ENCODE measurements around the gene INO80D. TPM values are rescaled to one million over a fixed set of nuclear protein-coding genes. Genes with fewer than 3 reads are reported as not detected.
"Not testable (repeated sequence)": the region's sequence is repeated elsewhere in the genome, so short reads cannot be mapped to it uniquely, and the experiment has no call there.

The INO80D gene
- total and polyA plus RNA-seq, 5 donors, result 2.7 to 16.4 (median 13.5) TPM

DNA sequence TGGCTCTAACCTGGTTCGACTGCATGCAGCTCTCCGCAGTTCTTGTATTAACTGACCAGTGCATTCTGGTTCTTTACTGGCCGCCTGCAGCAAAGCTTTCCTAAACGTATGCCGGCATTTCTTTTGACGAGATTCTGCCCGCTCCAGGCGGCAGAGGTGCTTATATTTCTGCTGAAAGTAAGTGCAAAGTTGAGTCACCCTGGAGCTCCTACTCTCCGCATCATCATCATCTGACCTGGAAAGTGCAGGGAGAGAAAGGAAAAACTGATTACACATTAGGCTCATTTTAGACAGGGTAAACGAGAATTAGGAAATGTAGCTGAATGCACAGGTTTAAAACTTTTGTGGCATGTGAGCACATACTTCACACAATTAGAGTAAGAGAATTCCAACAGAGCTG lies 57.9 kb downstream of the INO80D start:
- DNase-seq (no peak), ATAC-seq (no peak)
- intact Hi-C loops (cut with DNase I), result no loop called here
- Histone ChIP-seq H3K27me3 (ENCODE audit: control insufficient read depth, insufficient read depth) (no peaks in the 10 kb centered on the region), H3K4me3 (ENCODE audit: low read length) (no peak overlapping the region), H3K27ac (ENCODE audit: low read length) (no peak overlapping the region), H3K4me1 (ENCODE audit: control insufficient read depth, insufficient read depth, low read length) (peaks cover 1% of the 10 kb centered on the region), H3K9me3 (ENCODE audit: control insufficient read depth, low read length) (no peaks in the 10 kb centered on the region)
- WGBS, result 93% methylated on average over 10 of the region's 10 CpGs

DNA sequence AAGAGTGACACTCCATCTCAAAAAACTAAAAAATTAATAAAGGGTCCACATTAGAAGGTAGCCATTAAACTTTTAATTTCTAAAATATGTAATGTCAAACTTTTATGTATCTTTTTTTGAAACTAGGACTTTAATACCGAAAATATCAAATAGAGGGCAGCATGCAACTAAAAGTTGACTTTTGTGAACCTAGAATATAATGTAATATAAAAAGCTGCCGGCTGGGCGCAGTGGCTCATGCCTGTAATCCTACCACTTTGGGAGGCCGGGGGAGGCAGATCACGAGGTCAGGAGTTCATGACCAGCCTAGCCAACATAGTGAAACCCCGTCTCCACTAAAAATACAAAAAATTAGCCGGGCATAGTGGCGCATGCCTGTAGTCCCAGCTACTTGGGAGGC lies 62.8 kb downstream of the INO80D start:
- H3K27me3 ChIP-seq (ENCODE audit: control insufficient read depth, insufficient read depth), result no peaks in the 10 kb centered on the region
- ATAC-seq, result no peak
- H3K27ac ChIP-seq (ENCODE audit: low read length), result no peak overlapping the region
- 82% methylated on average over 8 of the region's 8 CpGs for WGBS
- H3K9me3 ChIP-seq (ENCODE audit: control insufficient read depth, low read length), result no peaks in the 10 kb centered on the region
- no peak for DNase-seq
- intact Hi-C loops (cut with DNase I), result no loop called here
- no peaks in the 10 kb centered on the region for H3K4me1 ChIP-seq (ENCODE audit: control insufficient read depth, insufficient read depth, low read length)
- no peak overlapping the region for H3K4me3 ChIP-seq (ENCODE audit: low read length)

DNA sequence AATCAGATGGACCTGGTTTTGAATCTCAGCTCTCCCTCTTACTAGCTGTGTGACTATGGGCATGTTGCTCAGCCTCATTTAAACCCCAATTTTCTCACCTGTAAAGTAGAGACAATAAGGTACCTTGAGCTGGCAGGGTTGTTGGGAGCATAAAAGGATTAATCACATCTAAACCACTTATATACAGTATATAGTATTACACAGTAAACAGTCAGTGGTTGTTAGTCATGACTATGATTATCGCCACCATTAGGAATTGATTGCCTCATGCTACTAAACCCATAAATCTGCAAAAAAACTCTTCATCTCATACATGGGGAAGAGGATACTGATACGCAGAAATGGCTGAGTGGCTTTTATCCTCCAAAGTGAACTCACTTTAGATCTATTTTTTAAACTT lies 65.8 kb downstream of the INO80D start:
- no peaks in the 10 kb centered on the region for H3K27me3 ChIP-seq (ENCODE audit: control insufficient read depth, insufficient read depth)
- no peaks in the 10 kb centered on the region for H3K4me1 ChIP-seq (ENCODE audit: control insufficient read depth, insufficient read depth, low read length)
- no peaks in the 10 kb centered on the region for H3K9me3 ChIP-seq (ENCODE audit: control insufficient read depth, low read length)
- no peak overlapping the region for H3K27ac ChIP-seq (ENCODE audit: low read length)
- no peak overlapping the region for H3K4me3 ChIP-seq (ENCODE audit: low read length)
- ATAC-seq (no peak), DNase-seq (no peak)
- 98% methylated on average over 2 of the region's 2 CpGs for WGBS
- intact Hi-C loops (cut with DNase I), result no loop called here

DNA sequence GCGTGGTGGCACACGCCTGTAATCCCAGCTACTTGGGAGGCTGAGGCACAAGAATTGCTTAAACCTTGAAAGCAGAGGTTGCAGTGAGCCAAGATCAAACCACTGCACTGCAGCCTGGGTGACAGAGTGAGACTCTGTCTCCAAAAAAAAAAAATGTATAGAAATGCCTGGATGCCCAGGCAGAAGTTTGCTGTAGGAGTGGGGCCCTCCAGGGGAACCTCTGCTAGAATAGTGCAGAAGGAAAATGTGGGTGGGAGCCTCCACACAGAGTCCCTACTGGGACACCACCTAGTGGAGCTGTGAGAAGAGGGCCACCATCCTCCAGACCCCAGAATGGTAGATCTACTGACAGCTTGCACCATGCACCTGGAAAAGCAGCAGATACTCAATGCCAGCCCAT lies 70.2 kb downstream of the INO80D start:
- intact Hi-C loops (cut with DNase I); H3K27ac ChIP-seq (ENCODE audit: low read length); H3K27me3 ChIP-seq (ENCODE audit: control insufficient read depth, insufficient read depth); H3K4me3 ChIP-seq (ENCODE audit: low read length); H3K4me1 ChIP-seq (ENCODE audit: control insufficient read depth, insufficient read depth, low read length); DNase-seq; H3K9me3 ChIP-seq (ENCODE audit: control insufficient read depth, low read length); ATAC-seq: not testable (repeated sequence)
- over 99% methylated on average over 2 of the region's 2 CpGs for WGBS

DNA sequence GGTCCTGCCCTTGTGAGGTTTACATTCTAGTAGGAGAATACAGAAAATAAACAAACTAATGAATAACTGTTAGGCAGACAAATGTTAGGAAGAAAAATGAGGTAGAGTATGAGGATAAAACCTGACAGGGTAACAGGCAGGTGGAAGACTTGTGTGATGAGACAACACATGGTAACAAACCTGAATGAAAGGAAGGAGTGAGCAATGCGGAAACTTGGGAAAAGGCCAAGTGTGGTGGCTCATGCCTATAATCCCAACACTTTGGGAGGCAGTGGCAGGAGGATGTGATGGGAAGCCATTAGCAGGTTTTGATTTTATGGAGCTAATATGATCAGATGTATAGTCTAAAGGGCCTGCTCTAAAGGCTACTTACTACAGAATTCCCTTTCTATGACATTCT lies 74.2 kb downstream of the INO80D start:
- Histone ChIP-seq H3K27ac (ENCODE audit: low read length) (no peak overlapping the region), H3K9me3 (ENCODE audit: control insufficient read depth, low read length) (no peaks in the 10 kb centered on the region), H3K4me3 (ENCODE audit: low read length) (no peak overlapping the region), H3K4me1 (ENCODE audit: control insufficient read depth, insufficient read depth, low read length) (peaks cover 4% of the 10 kb centered on the region), H3K27me3 (ENCODE audit: control insufficient read depth, insufficient read depth) (no peaks in the 10 kb centered on the region)
- DNase-seq (no peak), ATAC-seq (no peak)
- WGBS, result 88% methylated on average over 1 of the region's 1 CpG
- intact Hi-C loops (cut with DNase I), result no loop called here

DNA sequence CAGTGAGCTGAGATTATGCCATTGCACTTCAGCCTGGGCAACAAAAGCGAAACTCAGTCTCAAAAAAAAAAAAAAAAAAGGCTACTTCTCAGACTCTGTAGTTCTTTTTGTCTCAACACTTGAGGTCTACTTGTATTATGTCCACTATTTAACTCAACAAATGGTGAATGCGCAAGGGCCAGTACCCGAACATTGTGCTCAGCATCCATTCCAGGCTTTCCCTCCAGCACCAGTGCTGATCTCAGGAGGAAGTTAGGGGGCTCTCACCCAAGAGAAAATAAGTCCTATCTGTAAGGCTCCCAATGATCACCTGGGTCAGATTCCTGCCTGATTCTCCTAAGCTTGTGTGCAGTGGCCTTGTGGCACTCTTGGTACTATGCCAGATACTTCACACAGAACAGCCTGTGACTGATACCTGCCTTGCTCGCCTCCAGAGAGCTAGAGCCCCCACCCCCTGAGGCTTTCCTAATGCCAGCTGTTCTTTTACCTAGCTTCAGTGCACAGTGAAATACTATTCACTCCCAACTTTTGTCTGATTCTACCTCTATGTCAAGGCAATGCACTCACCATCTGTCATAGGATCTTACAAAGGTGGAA lies 74.9 kb downstream of the INO80D start:
- Histone ChIP-seq H3K27me3 (ENCODE audit: control insufficient read depth, insufficient read depth) (no peaks in the 10 kb centered on the region), H3K9me3 (ENCODE audit: control insufficient read depth, low read length) (no peaks in the 10 kb centered on the region), H3K4me3 (ENCODE audit: low read length) (no peak overlapping the region), H3K4me1 (ENCODE audit: control insufficient read depth, insufficient read depth, low read length) (peaks cover 4% of the 10 kb centered on the region), H3K27ac (ENCODE audit: low read length) (no peak overlapping the region)
- intact Hi-C loops (cut with DNase I), result no loop called here
- no peak for ATAC-seq
- no peak for DNase-seq
- whole genome bisulfite sequencing, result 94% methylated on average over 4 of the region's 4 CpGs

DNA sequence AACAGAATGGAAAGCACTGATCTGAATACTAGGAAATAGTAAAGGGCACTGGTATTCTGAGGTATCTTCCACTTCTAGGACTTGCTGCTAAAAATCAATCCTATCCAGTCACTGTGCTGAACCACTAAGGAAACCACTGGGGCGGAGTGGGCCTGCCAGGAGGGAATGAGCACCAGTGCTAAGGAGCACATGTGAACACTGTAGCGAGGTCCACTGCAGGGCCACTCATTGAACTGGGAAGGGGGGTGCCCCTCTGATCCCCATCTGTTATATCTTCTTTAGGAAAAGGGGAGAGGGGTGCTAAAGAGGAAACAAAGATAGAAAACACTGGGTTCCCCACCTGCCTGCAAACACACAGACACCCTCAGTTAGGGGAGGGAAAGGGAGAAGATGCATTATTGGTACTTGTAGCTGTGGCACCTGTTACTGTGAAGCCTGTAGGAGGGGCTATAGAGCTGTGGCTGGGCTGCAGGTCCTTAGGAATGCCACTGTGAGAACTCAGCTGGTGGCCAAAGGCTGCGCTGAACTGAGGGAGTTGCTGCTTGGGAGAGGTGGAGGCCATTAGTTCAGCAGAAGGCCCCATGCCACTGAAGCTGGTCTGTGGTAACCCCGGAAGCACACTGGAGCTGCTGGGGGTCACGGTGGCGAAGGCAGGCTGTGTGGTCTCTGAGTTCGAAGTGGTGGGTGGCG lies 81.8 kb downstream of the INO80D start:
- H3K9me3 ChIP-seq (ENCODE audit: control insufficient read depth, low read length), result no peaks in the 10 kb centered on the region
- DNase-seq, result no peak
- H3K4me3 ChIP-seq (ENCODE audit: low read length), result no peak overlapping the region
- H3K27ac ChIP-seq (ENCODE audit: low read length), result no peak overlapping the region
- intact Hi-C loops (cut with DNase I), result no loop called here
- 95% methylated on average over 8 of the region's 8 CpGs for WGBS
- peak in 1 of 2 donors; percentile 22 for ATAC-seq
- H3K4me1 ChIP-seq (ENCODE audit: control insufficient read depth, insufficient read depth, low read length), result peaks cover 4% of the 10 kb centered on the region
- H3K27me3 ChIP-seq (ENCODE audit: control insufficient read depth, insufficient read depth), result no peaks in the 10 kb centered on the region

DNA sequence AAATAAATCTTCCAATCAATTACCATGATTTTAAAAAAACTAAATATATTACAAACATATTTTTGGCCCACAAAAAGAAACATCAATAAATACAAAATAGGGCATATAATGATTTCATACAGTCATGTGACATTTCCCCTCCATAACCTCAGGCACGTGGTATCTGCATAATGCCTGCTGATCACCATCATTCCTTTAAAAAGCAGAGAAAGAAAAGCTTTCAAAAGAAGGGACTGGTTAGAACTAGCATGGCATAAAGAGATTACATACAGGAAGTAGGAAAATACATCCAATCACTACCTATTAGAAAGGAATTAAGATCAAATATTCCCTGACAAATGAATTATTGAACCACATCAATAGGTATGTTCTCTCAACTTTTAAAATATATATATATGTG lies 83.5 kb downstream of the INO80D start:
- ATAC-seq (no peak), DNase-seq (no peak)
- 54% methylated on average over 1 of the region's 1 CpG for WGBS
- H3K27me3 ChIP-seq (ENCODE audit: control insufficient read depth, insufficient read depth), result no peaks in the 10 kb centered on the region
- H3K9me3 ChIP-seq (ENCODE audit: control insufficient read depth, low read length), result no peaks in the 10 kb centered on the region
- H3K4me3 ChIP-seq (ENCODE audit: low read length), result no peak overlapping the region
- intact Hi-C loops (cut with DNase I), result no loop called here
- H3K4me1 ChIP-seq (ENCODE audit: control insufficient read depth, insufficient read depth, low read length), result peaks cover 3% of the 10 kb centered on the region
- no peak overlapping the region for H3K27ac ChIP-seq (ENCODE audit: low read length)

DNA sequence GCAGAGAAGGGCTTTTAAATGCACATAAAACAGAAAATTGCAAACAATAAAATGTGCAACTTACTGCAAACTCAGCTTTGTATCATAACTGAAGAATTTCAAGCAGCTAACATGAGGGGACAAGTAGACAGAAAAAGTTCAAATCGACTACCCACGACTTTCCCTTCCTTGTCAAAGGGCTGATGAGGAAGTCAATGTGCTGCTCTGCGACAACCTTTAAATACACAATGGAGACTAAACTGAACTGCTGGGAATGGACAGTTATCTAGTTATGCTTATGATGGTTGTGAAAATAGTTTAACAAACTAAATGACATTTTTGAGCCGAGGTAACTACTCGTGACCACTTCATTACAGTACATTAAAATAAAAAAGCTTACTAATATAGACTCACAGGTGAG lies 84.1 kb downstream of the INO80D start:
- Histone ChIP-seq H3K4me3 (ENCODE audit: low read length) (no peak overlapping the region), H3K27me3 (ENCODE audit: control insufficient read depth, insufficient read depth) (no peaks in the 10 kb centered on the region), H3K27ac (ENCODE audit: low read length) (no peak overlapping the region), H3K4me1 (ENCODE audit: control insufficient read depth, insufficient read depth, low read length) (no peaks in the 10 kb centered on the region), H3K9me3 (ENCODE audit: control insufficient read depth, low read length) (no peaks in the 10 kb centered on the region)
- DNase-seq (no peak), ATAC-seq (no peak)
- intact Hi-C loops (cut with DNase I), result no loop called here
- 66% methylated on average over 5 of the region's 5 CpGs for WGBS

DNA sequence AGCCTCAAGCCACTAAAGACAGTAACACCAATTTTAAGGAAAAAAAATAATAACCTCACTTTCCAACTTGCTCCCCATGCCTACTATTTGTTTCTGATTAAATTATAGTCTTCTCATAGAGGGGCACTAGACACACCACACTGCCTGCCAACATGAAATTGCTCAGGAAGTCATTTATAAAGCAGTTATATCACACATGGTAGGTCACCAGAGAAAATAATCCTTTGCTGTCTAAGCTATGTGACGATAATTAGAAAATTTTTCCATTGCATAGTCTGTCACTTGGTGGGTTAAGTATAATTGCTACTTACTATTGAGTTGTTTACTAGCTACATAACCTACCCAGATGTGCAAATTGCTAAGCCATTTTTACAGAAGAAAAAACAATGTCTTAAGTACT lies 85.2 kb downstream of the INO80D start:
- H3K4me1 ChIP-seq (ENCODE audit: control insufficient read depth, insufficient read depth, low read length), result no peaks in the 10 kb centered on the region
- H3K4me3 ChIP-seq (ENCODE audit: low read length), result no peak overlapping the region
- H3K9me3 ChIP-seq (ENCODE audit: control insufficient read depth, low read length), result no peaks in the 10 kb centered on the region
- 96% methylated on average over 1 of the region's 1 CpG for WGBS
- no peaks in the 10 kb centered on the region for H3K27me3 ChIP-seq (ENCODE audit: control insufficient read depth, insufficient read depth)
- no peak overlapping the region for H3K27ac ChIP-seq (ENCODE audit: low read length)
- DNase-seq (no peak), ATAC-seq (no peak)
- intact Hi-C loops (cut with DNase I), result no loop called here

DNA sequence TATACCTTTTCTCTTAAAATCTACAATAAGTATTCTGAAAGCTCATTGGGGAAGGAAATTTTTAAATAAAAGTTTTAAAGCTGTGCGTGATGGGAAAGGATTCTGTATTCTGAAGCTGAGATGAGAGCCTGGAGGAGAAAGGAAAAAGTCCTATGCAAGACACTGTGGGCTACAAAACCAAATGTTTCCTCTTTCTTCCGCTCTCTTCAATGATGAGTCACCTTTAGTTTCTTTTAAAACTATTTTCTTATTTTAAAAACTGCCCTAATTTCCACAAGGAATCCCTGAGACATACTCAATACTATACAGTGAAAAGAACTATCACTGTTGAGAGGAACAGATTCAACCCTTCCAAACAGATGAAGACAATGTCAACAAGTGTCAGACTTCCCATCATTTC lies 87.4 kb downstream of the INO80D start:
- no peaks in the 10 kb centered on the region for H3K4me1 ChIP-seq (ENCODE audit: control insufficient read depth, insufficient read depth, low read length)
- H3K9me3 ChIP-seq (ENCODE audit: control insufficient read depth, low read length), result no peaks in the 10 kb centered on the region
- no peak for DNase-seq
- H3K27me3 ChIP-seq (ENCODE audit: control insufficient read depth, insufficient read depth), result no peaks in the 10 kb centered on the region
- 92% methylated on average over 2 of the region's 2 CpGs for WGBS
- no peak for ATAC-seq
- intact Hi-C loops (cut with DNase I), result no loop called here
- no peak overlapping the region for H3K27ac ChIP-seq (ENCODE audit: low read length)
- H3K4me3 ChIP-seq (ENCODE audit: low read length), result no peak overlapping the region

DNA sequence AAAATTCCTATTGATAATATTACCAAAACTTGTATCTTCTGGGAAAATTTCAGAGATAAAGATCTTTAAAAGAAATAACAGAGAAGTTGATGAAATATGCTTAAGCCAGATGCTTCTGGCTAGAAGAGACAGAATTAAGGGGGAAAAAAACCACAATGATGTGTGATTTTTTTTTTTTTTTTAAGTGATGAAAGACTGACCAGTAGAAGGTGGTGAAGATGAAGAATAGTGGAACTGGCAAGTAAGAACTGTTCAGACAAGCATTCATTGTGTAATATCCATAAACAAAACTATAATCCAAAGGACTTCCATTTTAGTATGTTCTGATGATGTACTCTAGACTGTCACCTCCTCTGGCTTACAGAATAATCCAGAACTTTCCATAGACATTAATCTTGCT lies 89.8 kb downstream of the INO80D start:
- intact Hi-C loops (cut with DNase I), result no loop called here
- DNase-seq, result no peak
- no peak for ATAC-seq
- Histone ChIP-seq H3K27me3 (ENCODE audit: control insufficient read depth, insufficient read depth) (no peaks in the 10 kb centered on the region), H3K4me1 (ENCODE audit: control insufficient read depth, insufficient read depth, low read length) (no peaks in the 10 kb centered on the region), H3K9me3 (ENCODE audit: control insufficient read depth, low read length) (no peaks in the 10 kb centered on the region), H3K4me3 (ENCODE audit: low read length) (no peak overlapping the region), H3K27ac (ENCODE audit: low read length) (no peak overlapping the region)

Measured in right cardiac atrium (tissue), 5 donors.